K562 treated with DMSO at 1 percent for 4 hours (cell line): Measurements from ENCODE around the gene FRY. TPM values are rescaled to one million over a fixed set of nuclear protein-coding genes. Genes with fewer than 3 reads are reported as not detected.

Experiments used
- total RNA-seq: library from RNA; unstranded; fragments of 300-600 nt; gene quantifications from 2 replicates; pipeline ENCODE4 v1.2.3, GENCODE V29; 2022; ENCODE audit not compliant: insufficient read depth

Gene FRY
- 0.11 TPM in 1 of 2 replicates, not detected in the other for total RNA-seq

GRCh38 chr13:32031025-32031814 lies at the start of gene FRY:
Gene FRY, plus strand, starts transcription at chr13:32031774. Its CDS starts 22 bp downstream, at chr13:32031796.

GRCh38 chr13:32315238-32316027 lies 283.9 kb downstream of the FRY start, which contains the start of the genes BRCA2 and ZAR1L:
Gene BRCA2, plus strand, starts transcription at chr13:32315508. Its CDS starts 953 bp downstream, at chr13:32316461.
Gene ZAR1L, minus strand, starts transcription at chr13:32315363. Its CDS starts 3,438 bp downstream, at chr13:32311925.

